Measurements from ENCODE around the gene RNPEPL1. TPM values are rescaled to one million over a fixed set of nuclear protein-coding genes. Genes with fewer than 3 reads are reported as not detected.

RNPEPL1 gene
- total RNA-seq, 1 donor from 2014 or later, result 15.7 TPM

DNA sequence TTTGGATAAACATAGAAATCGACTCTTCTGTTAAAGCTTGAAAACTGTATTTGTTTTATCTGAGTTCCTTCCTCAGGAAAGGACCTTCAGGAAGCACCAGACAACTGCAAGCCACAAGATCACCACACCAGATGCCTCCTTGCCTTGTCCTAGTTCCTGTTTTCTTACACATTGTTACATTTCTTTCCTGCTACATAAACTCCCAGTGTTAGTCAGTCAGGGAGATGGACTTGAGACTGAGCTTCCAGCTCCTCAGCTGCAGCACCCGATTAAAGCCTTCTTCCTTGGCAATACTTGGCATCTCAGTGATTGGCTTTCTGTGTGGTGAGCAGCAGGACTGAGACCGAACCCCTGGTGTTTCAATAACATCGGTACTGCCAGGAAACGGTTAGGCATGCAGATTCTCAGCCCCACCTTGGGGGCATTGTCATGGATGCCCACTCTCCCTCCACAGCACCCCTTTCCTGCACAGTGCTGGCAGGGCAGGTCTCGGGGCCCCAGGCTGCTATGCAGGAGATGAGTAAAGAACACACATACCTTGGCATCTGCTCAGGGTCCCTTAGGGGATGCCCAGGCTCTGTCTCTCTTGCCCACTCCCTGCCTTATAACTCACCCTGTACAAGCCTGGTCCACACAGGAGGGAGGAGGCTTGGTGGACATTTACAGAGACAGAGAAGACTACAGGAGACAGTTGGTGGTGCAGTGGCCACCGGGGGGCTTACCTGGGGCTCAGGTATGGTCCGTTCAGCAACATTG, 43.1 kb upstream of the RNPEPL1 start:
- Histone ChIP-seq H3K4me1 (ENCODE audit: control insufficient read depth in 3 of 3, insufficient read depth in 3 of 3, low read length in 3 of 3) (peaks cover 0 to 5% (median 4%) of the 10 kb centered on the region in 3 donors), H3K36me3 (ENCODE audit: control insufficient read depth in 3 of 3, insufficient read depth in 3 of 3, low read length in 3 of 3) (peaks cover 36 to 50% (median 39%) of the 10 kb centered on the region in 3 donors), H3K9me3 (ENCODE audit: control insufficient read depth in 3 of 3, low read length in 3 of 3) (no peaks in the 10 kb centered on the region), H3K9ac (ENCODE audit: low read depth in 1 of 3, low read length in 3 of 3) (no peak overlapping the region), H3K27ac (ENCODE audit: low read depth, low read length) (no peak overlapping the region), H3K27me3 (ENCODE audit: control insufficient read depth in 3 of 3, insufficient read depth in 3 of 3, low read length in 3 of 3) (peaks cover 3 to 8% (median 7%) of the 10 kb centered on the region in 3 donors), H3K4me3 (ENCODE audit: low read length in 3 of 3) (no peak overlapping the region)

DNA sequence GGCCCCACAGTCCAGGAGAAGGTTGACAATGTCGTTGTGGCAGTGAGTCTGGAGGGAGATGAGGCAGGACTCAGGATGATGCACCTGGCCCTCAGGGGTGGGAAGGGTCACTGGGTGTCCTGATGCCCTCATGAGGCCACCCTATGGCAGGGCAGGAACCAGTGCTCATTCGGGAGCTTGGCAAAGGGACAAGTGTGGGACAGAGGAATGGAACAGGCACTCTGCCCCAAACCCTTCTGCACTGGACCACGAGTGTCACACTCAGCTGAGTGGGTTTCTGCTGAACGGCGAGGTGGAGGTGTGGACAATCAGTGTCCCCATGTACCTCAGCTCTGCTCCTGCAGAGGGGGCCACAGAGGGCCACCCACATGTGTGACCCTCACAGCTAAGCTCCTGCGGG, 42.5 kb upstream of the RNPEPL1 start:
- peaks cover 0 to 1% (median under 1%) of the 10 kb centered on the region in 3 donors for H3K27me3 ChIP-seq (ENCODE audit: control insufficient read depth in 3 of 3, insufficient read depth in 3 of 3, low read length in 3 of 3)
- H3K9me3 ChIP-seq (ENCODE audit: control insufficient read depth in 3 of 3, low read length in 3 of 3), result no peaks in the 10 kb centered on the region
- no peak overlapping the region for H3K9ac ChIP-seq (ENCODE audit: low read depth in 1 of 3, low read length in 3 of 3)
- H3K27ac ChIP-seq (ENCODE audit: low read depth, low read length), result no peak overlapping the region
- H3K4me3 ChIP-seq (ENCODE audit: low read length in 3 of 3), result no peak overlapping the region
- H3K4me1 ChIP-seq (ENCODE audit: control insufficient read depth in 3 of 3, insufficient read depth in 3 of 3, low read length in 3 of 3), result no peaks in the 10 kb centered on the region
- peaks cover 36 to 53% (median 39%) of the 10 kb centered on the region in 3 donors for H3K36me3 ChIP-seq (ENCODE audit: control insufficient read depth in 3 of 3, insufficient read depth in 3 of 3, low read length in 3 of 3)

- Histone ChIP-seq H3K4me1 (ENCODE audit: control insufficient read depth in 3 of 3, insufficient read depth in 3 of 3, low read length in 3 of 3) (no peaks in the 10 kb centered on the region), H3K9me3 (ENCODE audit: control insufficient read depth in 3 of 3, low read length in 3 of 3) (no peaks in the 10 kb centered on the region), H3K36me3 (ENCODE audit: control insufficient read depth in 3 of 3, insufficient read depth in 3 of 3, low read length in 3 of 3) (peaks cover 38 to 53% (median 39%) of the 10 kb centered on the region in 3 donors), H3K27me3 (ENCODE audit: control insufficient read depth in 3 of 3, insufficient read depth in 3 of 3, low read length in 3 of 3) (no peaks in the 10 kb centered on the region), H3K9ac (ENCODE audit: low read depth in 1 of 3, low read length in 3 of 3) (no peak overlapping the region), H3K4me3 (ENCODE audit: low read length in 3 of 3) (no peak overlapping the region), H3K27ac (ENCODE audit: low read depth, low read length) (no peak overlapping the region)
These were observed 41.8 kb upstream of the RNPEPL1 start for GRCh38 chr2:240526521-240526920.

DNA sequence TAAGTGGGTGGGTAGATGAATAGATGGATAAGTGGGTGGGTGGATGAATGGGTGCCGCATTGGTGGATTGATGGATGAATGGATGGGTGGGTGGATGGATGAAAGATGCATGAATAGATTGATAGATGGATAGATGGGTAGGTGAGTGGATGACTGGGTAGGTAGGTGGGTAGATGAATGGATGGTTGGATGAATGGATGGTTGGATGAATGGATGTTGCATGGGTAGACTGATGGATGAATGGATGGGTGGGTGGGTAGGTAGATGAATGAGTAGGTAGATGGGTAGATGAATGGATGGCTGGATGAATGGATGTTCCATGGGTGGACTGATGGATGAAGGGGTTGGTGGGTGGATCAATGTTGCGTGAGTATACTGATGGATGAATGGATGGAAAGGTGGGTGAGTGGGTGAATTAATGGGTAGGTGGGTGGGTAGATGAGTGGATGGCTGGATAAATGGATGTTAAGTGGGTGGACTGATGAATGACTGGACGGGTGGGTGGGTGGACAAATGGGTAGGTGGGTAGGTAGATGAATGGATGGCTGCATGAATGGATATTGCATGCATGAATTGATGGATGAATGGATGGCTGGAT, 41.0 kb upstream of the RNPEPL1 start:
- Histone ChIP-seq H3K27ac (ENCODE audit: low read depth, low read length) (no peak overlapping the region), H3K36me3 (ENCODE audit: control insufficient read depth in 3 of 3, insufficient read depth in 3 of 3, low read length in 3 of 3) (peaks cover 38 to 56% (median 40%) of the 10 kb centered on the region in 3 donors), H3K9ac (ENCODE audit: low read depth in 1 of 3, low read length in 3 of 3) (no peak overlapping the region), H3K27me3 (ENCODE audit: control insufficient read depth in 3 of 3, insufficient read depth in 3 of 3, low read length in 3 of 3) (no peaks in the 10 kb centered on the region), H3K4me3 (ENCODE audit: low read length in 3 of 3) (no peak overlapping the region), H3K4me1 (ENCODE audit: control insufficient read depth in 3 of 3, insufficient read depth in 3 of 3, low read length in 3 of 3) (no peaks in the 10 kb centered on the region), H3K9me3 (ENCODE audit: control insufficient read depth in 3 of 3, low read length in 3 of 3) (peaks cover 0 to 4% (median 0%) of the 10 kb centered on the region in 3 donors)

- H3K9ac ChIP-seq (ENCODE audit: low read depth in 1 of 3, low read length in 3 of 3), result no peak overlapping the region
- no peaks in the 10 kb centered on the region for H3K27me3 ChIP-seq (ENCODE audit: control insufficient read depth in 3 of 3, insufficient read depth in 3 of 3, low read length in 3 of 3)
- H3K4me1 ChIP-seq (ENCODE audit: control insufficient read depth in 3 of 3, insufficient read depth in 3 of 3, low read length in 3 of 3), result no peaks in the 10 kb centered on the region
- H3K9me3 ChIP-seq (ENCODE audit: control insufficient read depth in 3 of 3, low read length in 3 of 3), result peaks cover 0 to 8% (median 0%) of the 10 kb centered on the region in 3 donors
- H3K4me3 ChIP-seq (ENCODE audit: low read length in 3 of 3), result no peak overlapping the region
- no peak overlapping the region for H3K27ac ChIP-seq (ENCODE audit: low read depth, low read length)
- peaks cover 29 to 47% (median 32%) of the 10 kb centered on the region in 3 donors for H3K36me3 ChIP-seq (ENCODE audit: control insufficient read depth in 3 of 3, insufficient read depth in 3 of 3, low read length in 3 of 3)
These were observed 39.8 kb upstream of the RNPEPL1 start for GRCh38 chr2:240528406-240529040.

DNA sequence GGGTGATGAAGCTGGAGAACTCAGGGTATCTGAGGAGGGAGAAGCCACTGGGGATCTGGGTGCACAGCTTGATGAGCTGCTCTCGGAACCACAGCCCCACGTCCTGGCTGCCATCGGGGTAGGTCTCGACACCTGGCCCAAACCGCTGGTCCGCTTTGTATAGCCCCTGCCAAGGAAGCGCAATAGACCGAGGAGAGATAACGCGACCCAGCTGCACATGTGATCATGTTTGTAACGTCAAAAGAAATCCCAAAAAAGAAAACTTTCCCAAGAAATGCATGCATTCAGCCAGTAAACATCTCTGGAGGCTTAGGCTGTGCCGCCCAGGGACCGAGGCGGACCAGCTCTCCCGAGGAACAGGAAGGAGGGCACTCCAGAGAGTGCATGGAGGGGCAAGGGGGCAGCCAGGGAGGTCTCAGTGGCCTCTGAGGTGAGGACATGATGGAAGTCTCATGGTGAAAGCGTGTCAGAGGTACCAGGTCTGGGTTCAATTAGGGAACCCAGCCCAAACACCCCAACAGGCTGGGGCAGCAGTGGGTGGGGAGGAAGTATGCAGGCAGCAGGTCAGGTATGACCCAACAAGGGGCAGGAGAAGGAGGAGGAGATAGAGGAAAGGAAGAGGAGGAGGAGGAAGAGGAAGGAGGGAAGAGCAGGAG, 38.8 kb upstream of the RNPEPL1 start:
- H3K27me3 ChIP-seq (ENCODE audit: control insufficient read depth in 3 of 3, insufficient read depth in 3 of 3, low read length in 3 of 3), result no peaks in the 10 kb centered on the region
- peaks cover 22 to 44% (median 24%) of the 10 kb centered on the region in 3 donors for H3K36me3 ChIP-seq (ENCODE audit: control insufficient read depth in 3 of 3, insufficient read depth in 3 of 3, low read length in 3 of 3)
- no peak overlapping the region for H3K9ac ChIP-seq (ENCODE audit: low read depth in 1 of 3, low read length in 3 of 3)
- H3K4me1 ChIP-seq (ENCODE audit: control insufficient read depth in 3 of 3, insufficient read depth in 3 of 3, low read length in 3 of 3), result no peaks in the 10 kb centered on the region
- H3K4me3 ChIP-seq (ENCODE audit: low read length in 3 of 3), result no peak overlapping the region
- H3K9me3 ChIP-seq (ENCODE audit: control insufficient read depth in 3 of 3, low read length in 3 of 3), result peaks cover 0 to 8% (median 0%) of the 10 kb centered on the region in 3 donors
- no peak overlapping the region for H3K27ac ChIP-seq (ENCODE audit: low read depth, low read length)

DNA sequence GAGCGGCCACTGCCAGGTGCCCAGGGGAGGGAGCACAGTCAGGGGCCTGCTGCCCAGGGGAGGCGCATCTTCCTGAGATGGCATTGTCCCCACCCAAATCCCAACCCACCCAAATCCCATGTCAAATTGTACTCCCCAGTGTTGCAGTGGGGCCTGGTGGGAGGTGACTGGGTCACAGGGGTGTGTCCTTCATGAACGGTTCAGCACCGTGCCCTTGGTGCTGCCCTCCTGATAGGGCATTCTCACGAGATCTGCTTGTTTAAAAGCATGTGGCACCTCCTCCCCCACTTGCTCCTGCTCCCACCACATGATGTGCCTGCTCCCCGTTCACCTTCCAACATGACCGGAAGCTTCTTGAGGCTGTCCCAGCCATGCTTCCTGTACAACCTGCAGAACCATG, 38.1 kb upstream of the RNPEPL1 start:
- Histone ChIP-seq H3K27ac (ENCODE audit: low read depth, low read length) (no peak overlapping the region), H3K27me3 (ENCODE audit: control insufficient read depth in 3 of 3, insufficient read depth in 3 of 3, low read length in 3 of 3) (no peaks in the 10 kb centered on the region), H3K4me3 (ENCODE audit: low read length in 3 of 3) (no peak overlapping the region), H3K36me3 (ENCODE audit: control insufficient read depth in 3 of 3, insufficient read depth in 3 of 3, low read length in 3 of 3) (peaks cover 19 to 38% (median 21%) of the 10 kb centered on the region in 3 donors), H3K4me1 (ENCODE audit: control insufficient read depth in 3 of 3, insufficient read depth in 3 of 3, low read length in 3 of 3) (no peaks in the 10 kb centered on the region), H3K9ac (ENCODE audit: low read depth in 1 of 3, low read length in 3 of 3) (no peak overlapping the region), H3K9me3 (ENCODE audit: control insufficient read depth in 3 of 3, low read length in 3 of 3) (peaks cover 0 to 8% (median 0%) of the 10 kb centered on the region in 3 donors)

DNA sequence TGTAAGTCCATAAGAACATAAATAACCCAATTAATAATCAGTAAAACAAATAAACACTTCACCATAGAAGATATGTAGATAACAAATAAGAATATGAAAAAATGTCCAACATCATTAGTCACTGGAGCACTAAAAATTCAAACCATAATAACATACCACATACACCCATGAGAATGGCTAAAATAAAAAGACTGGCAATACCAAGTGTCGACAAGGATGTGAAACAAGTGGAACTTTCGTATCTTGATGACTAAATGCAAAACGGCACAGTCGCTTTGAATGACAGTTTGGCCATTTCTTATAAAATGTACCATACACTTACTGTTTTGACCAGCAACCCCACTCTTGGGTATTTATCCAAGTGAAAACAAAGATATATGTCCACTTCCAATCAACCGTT, 37.2 kb upstream of the RNPEPL1 start:
- Histone ChIP-seq H3K9me3 (ENCODE audit: control insufficient read depth in 3 of 3, low read length in 3 of 3) (peaks cover 0 to 8% (median 0%) of the 10 kb centered on the region in 3 donors), H3K4me1 (ENCODE audit: control insufficient read depth in 3 of 3, insufficient read depth in 3 of 3, low read length in 3 of 3) (no peaks in the 10 kb centered on the region), H3K9ac (ENCODE audit: low read depth in 1 of 3, low read length in 3 of 3) (no peak overlapping the region), H3K36me3 (ENCODE audit: control insufficient read depth in 3 of 3, insufficient read depth in 3 of 3, low read length in 3 of 3) (peaks cover 14 to 30% (median 18%) of the 10 kb centered on the region in 3 donors), H3K27ac (ENCODE audit: low read depth, low read length) (no peak overlapping the region), H3K27me3 (ENCODE audit: control insufficient read depth in 3 of 3, insufficient read depth in 3 of 3, low read length in 3 of 3) (no peaks in the 10 kb centered on the region), H3K4me3 (ENCODE audit: low read length in 3 of 3) (no peak overlapping the region)

DNA sequence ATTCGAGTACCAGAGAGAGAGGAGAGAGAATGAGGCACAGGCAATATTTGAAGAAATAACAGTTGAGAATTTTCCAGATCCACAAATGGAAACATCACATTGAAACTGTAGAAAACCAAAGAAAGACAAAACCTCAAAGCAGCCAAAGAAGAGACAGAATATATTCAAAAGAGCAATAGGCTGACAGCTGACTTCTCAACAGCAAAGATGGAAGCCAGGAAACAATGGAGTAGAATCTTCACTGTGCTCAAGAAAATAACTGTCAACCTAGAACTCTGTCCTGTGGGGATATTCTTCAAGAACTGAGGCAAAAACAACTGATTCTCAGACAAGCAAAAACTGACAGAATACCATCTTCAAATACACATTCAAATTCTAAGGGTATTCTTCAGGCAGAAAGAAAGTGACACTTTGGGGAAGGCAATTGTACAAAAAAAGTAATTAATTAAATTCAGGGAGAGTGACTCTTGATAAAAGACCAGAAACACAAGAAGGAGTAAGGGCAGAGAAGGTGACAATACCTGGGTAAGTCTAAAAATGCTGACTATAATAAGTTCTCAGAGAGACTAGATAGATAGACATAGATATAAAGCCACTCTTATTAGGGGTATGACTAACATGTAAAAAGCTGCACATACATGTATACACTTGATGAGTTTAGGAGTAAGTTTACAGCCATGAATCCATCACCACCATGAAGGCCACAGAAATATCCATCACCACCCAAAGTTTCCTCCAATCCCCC, 36.1 kb upstream of the RNPEPL1 start:
- Histone ChIP-seq H3K36me3 (ENCODE audit: control insufficient read depth in 3 of 3, insufficient read depth in 3 of 3, low read length in 3 of 3) (peaks cover 13 to 25% (median 15%) of the 10 kb centered on the region in 3 donors), H3K4me1 (ENCODE audit: control insufficient read depth in 3 of 3, insufficient read depth in 3 of 3, low read length in 3 of 3) (no peaks in the 10 kb centered on the region), H3K27ac (ENCODE audit: low read depth, low read length) (no peak overlapping the region), H3K9me3 (ENCODE audit: control insufficient read depth in 3 of 3, low read length in 3 of 3) (peaks cover 0 to 8% (median 0%) of the 10 kb centered on the region in 3 donors), H3K4me3 (ENCODE audit: low read length in 3 of 3) (no peak overlapping the region), H3K9ac (ENCODE audit: low read depth in 1 of 3, low read length in 3 of 3) (no peak overlapping the region), H3K27me3 (ENCODE audit: control insufficient read depth in 3 of 3, insufficient read depth in 3 of 3, low read length in 3 of 3) (no peaks in the 10 kb centered on the region)
